Measurements from ENCODE around the gene IFNA5.

- TF ChIP-seq CTCF (IDR thresholded peaks at IDR 0.05) (no peak), POLR2A (IDR thresholded peaks at IDR 0.05) (no peak), POLR2AphosphoS5 (IDR thresholded peaks at IDR 0.05) (no peak)
Observed at GRCh38 chr9:21286099-21286498, 19.0 kb downstream of the IFNA5 start.

Data from prostate gland (tissue), 2 donors.